Subcutaneous adipose tissue (tissue), 4 donors: ENCODE measurements around the gene SH3PXD2A. TPM values are rescaled to one million over a fixed set of nuclear protein-coding genes. Genes with fewer than 3 reads are reported as not detected.

Experiments
- CTCF ChIP-seq: fragments of 450-650 bp; IDR thresholded peaks from one replicate; pipeline ENCODE4 v1.5.1; 2016; ENCODE audit warnings: low read depth, mild to moderate bottlenecking, control low read depth, antibody characterized with exemption, moderate library complexity
- total RNA-seq, 4 donors: library from RNA; depleted of rRNA; stranded (reverse); fragments of >200 nt; gene quantifications; one replicate each; pipeline ENCODE4 v1.1.0, GENCODE V29; 2016

The SH3PXD2A gene
- total RNA-seq, 4 donors from 2014 or later, result 13.0 to 23.6 (median 18.7) TPM

- TF ChIP-seq CTCF, result no peak
Observed at GRCh38 chr10:103874730-103875129, 19.4 kb upstream of the SH3PXD2A start.

- no peak for TF ChIP-seq CTCF
Observed at GRCh38 chr10:103872137-103872931, 17.0 kb upstream of the SH3PXD2A start.

- no peak for TF ChIP-seq CTCF
Observed at GRCh38 chr10:103871006-103871405, 15.6 kb upstream of the SH3PXD2A start.

- TF ChIP-seq CTCF, result no peak
Observed at GRCh38 chr10:103870516-103870915, 15.1 kb upstream of the SH3PXD2A start.

- TF ChIP-seq CTCF, result no peak
Observed at GRCh38 chr10:103869336-103869735, 14.0 kb upstream of the SH3PXD2A start.

- no peak for TF ChIP-seq CTCF
Observed at GRCh38 chr10:103868200-103868599, 12.8 kb upstream of the SH3PXD2A start.

GRCh38 chr10:103861505-103861904, 6.1 kb upstream of the SH3PXD2A start:
- no peak for TF ChIP-seq CTCF
